Measurements from ENCODE around the gene RGPD5. TPM values are rescaled to one million over a fixed set of nuclear protein-coding genes. Genes with fewer than 3 reads are reported as not detected.
"Not testable (repeated sequence)": the region's sequence is repeated elsewhere in the genome, so short reads cannot be mapped to it uniquely, and the experiment has no call there.

RGPD5 gene
- 43.4 TPM for total RNA-seq
- polyA plus RNA-seq (ENCODE audit: insufficient read depth, low read depth, low replicate concordance): 0.60 TPM
- long read RNA-seq, donor 1, full-length matches to known transcripts: 1 of 1 reads
- long read RNA-seq, donor 1, partial matches to known transcripts: 0 of 1 reads
- long read RNA-seq, donor 1, other reads (novel, unspliced or antisense): 0 of 1 reads
- long read RNA-seq, donor 2: 0 reads
- long read RNA-seq, donor 3, partial matches to known transcripts: 9 of 9 reads
- long read RNA-seq, donor 3, other reads (novel, unspliced or antisense): 0 of 9 reads
- long read RNA-seq, donor 4: 0 reads
- long read RNA-seq, donor 5: 0 reads
- long read RNA-seq, donor 6: 0 reads
- long read RNA-seq, donor 7, partial matches to known transcripts: 1 of 3 reads
- long read RNA-seq, donor 7, other reads (novel, unspliced or antisense): 2 of 3 reads
- long read RNA-seq, donor 8: 0 reads
- long read RNA-seq, donor 9: 0 reads
- long read RNA-seq, donor 10: 0 reads

DNA sequence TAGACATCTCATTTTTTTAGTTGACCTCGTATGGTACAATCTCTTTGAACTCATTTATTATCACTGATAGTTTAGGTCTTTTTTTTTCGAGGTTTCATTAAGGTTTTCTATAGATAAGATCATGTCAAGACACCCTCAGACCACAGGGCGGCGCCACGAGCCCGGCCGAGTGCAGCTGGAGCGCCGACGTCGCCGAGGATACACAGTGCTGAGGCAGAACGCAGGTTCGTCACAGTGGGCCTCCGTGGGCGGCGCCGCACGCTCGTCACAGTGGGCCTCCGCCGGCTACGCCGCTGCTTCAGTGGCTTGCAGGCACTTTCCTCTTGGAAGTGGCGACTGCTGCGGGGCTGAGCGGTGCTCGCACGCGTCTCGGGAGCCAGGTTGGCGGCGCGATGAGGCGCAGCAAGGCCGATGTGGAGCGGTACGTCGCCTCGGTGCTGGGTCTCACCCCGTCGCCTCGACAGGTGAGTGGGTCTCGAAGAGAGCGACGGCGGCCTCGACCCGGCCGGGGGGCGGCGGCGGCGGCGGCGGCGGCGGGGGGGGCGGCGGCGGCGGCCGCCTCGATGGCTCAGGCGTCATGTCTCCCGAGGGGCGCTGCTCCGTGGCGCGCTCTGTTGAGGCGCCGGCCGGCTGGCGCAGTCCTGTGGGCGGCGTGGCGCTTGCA, at the start of gene RGPD5:
Gene RGPD5, plus strand, starts transcription at position 232 of the 664 bp plus-strand sequence. Its CDS starts 161 bp downstream, at position 393.
- intact Hi-C loops (cut with DNase I); H3K4me1 ChIP-seq (ENCODE audit: control insufficient read depth in 2 of 3, insufficient read depth in 2 of 3, low read depth in 1 of 3, low read length in 3 of 3); DNase-seq; FAIRE-seq; H3K27me3 ChIP-seq (ENCODE audit: control insufficient read depth, insufficient read depth, low read length); H3K9me3 ChIP-seq (ENCODE audit: control insufficient read depth in 2 of 3, insufficient read depth in 1 of 3, low read length in 3 of 3); H3K36me3 ChIP-seq (ENCODE audit: control insufficient read depth in 2 of 3, insufficient read depth in 3 of 3, low read length in 3 of 3); H3K9ac ChIP-seq (ENCODE audit: low read length in 3 of 3); H3K27ac ChIP-seq (ENCODE audit: low read depth in 2 of 2, low read length in 2 of 2); H3K4me3 ChIP-seq (ENCODE audit: low read length in 3 of 3): not testable (repeated sequence)

DNA sequence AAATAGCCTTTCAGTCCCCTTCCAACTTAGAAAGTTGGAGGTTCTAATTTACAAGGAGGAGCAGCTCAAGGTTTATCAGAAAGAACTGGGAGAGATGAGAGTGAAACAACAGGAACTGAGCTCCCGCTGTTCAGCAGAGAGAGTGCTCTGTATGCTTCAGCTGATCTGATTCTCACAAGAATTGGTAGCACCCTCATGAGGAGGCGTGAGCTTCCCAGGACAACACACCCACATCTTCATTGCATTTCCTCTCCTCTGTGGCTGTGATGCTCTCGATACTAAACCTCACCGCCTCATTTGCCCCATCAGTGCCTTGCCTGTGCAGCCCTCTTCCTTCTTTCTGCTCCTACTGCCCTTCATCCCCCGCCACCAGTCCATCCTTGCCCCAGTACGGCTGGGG, 42.5 kb upstream of the RGPD5 start:
- H3K9me3 ChIP-seq (ENCODE audit: control insufficient read depth in 2 of 3, insufficient read depth in 1 of 3, low read length in 3 of 3); H3K27ac ChIP-seq (ENCODE audit: low read depth in 2 of 2, low read length in 2 of 2); H3K36me3 ChIP-seq (ENCODE audit: control insufficient read depth in 2 of 3, insufficient read depth in 3 of 3, low read length in 3 of 3); DNase-seq; intact Hi-C loops (cut with DNase I); H3K9ac ChIP-seq (ENCODE audit: low read length in 3 of 3); H3K4me3 ChIP-seq (ENCODE audit: low read length in 3 of 3); FAIRE-seq; H3K4me1 ChIP-seq (ENCODE audit: control insufficient read depth in 2 of 3, insufficient read depth in 2 of 3, low read depth in 1 of 3, low read length in 3 of 3); H3K27me3 ChIP-seq (ENCODE audit: control insufficient read depth, insufficient read depth, low read length): not testable (repeated sequence)

DNA sequence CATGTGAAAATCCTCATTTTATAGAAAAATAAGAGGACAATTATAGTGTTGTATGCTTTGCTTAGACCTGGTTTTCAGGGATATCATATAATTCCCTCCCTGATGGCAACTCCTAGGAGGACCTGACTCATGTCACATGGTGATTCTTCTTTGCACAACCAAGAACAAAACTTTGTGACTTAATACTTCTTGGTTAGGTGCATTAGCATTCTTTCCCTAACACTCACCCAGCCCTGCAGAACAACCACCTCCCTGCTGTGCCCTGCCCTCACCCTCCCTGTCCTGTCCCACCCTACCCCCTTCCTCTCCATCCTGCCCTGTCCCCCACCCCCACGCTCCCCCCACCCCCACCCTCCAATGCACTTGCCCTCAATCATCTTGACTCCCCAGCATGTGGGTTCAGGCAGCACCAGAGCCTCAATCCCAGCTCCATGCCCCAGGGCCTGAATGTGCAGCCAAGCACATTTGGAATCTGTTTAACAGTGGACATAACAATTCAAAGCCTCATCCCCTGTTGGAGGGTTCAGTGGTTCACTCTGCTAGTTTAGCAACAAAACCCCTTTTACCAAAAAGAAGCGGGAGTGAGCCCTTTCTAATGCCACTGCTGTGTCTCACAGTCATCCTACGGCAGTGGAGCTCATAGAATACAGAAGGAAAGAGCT, 36.8 kb upstream of the RGPD5 start:
- DNase-seq; H3K4me1 ChIP-seq (ENCODE audit: control insufficient read depth in 2 of 3, insufficient read depth in 2 of 3, low read depth in 1 of 3, low read length in 3 of 3); H3K36me3 ChIP-seq (ENCODE audit: control insufficient read depth in 2 of 3, insufficient read depth in 3 of 3, low read length in 3 of 3); H3K9ac ChIP-seq (ENCODE audit: low read length in 3 of 3); H3K27ac ChIP-seq (ENCODE audit: low read depth in 2 of 2, low read length in 2 of 2); intact Hi-C loops (cut with DNase I); H3K4me3 ChIP-seq (ENCODE audit: low read length in 3 of 3); H3K27me3 ChIP-seq (ENCODE audit: control insufficient read depth, insufficient read depth, low read length); H3K9me3 ChIP-seq (ENCODE audit: control insufficient read depth in 2 of 3, insufficient read depth in 1 of 3, low read length in 3 of 3); FAIRE-seq: not testable (repeated sequence)

DNA sequence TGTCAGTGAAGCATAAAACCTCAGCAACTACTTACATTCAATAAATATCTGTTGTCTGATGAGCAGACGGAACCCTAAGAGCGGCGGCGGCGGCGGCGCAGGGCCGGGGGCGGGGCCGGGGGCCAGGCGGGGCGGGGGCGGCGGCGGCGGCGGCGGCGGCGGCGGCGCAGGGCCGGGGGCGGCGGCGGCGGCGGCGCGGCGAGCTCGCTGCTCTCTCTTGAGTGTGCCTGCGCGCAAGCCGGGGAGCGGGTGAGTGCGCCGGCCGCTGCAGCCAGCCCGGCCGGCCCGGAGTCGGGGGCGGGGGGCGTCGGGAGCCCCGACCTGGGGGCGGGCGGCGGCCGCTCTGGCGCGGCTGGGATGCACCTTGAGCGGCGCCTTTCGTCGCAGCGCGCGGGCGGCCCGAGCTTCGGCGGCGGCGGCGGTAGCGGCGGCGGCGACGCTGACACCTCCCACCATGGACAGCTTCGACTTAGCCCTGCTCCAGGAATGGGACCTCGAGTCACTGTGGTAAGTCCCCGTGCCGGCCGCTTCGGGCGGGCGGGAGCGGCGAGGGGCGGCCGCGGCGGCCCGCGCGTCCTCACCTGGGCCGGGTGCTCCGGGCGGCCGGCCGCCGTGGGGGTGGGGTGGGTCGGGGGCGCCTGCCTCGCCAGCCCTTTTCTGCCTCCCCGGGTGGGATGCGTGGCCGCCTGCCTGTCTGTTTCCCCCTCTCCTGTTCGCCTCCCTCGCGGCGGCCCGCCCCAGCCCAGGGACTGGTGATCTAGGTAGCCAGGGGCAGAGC, 33.7 kb upstream of the RGPD5 start:
- intact Hi-C loops (cut with DNase I); H3K36me3 ChIP-seq (ENCODE audit: control insufficient read depth in 2 of 3, insufficient read depth in 3 of 3, low read length in 3 of 3); H3K27ac ChIP-seq (ENCODE audit: low read depth in 2 of 2, low read length in 2 of 2); H3K9me3 ChIP-seq (ENCODE audit: control insufficient read depth in 2 of 3, insufficient read depth in 1 of 3, low read length in 3 of 3); H3K9ac ChIP-seq (ENCODE audit: low read length in 3 of 3); H3K4me1 ChIP-seq (ENCODE audit: control insufficient read depth in 2 of 3, insufficient read depth in 2 of 3, low read depth in 1 of 3, low read length in 3 of 3); H3K27me3 ChIP-seq (ENCODE audit: control insufficient read depth, insufficient read depth, low read length); DNase-seq; FAIRE-seq; H3K4me3 ChIP-seq (ENCODE audit: low read length in 3 of 3): not testable (repeated sequence)

DNA sequence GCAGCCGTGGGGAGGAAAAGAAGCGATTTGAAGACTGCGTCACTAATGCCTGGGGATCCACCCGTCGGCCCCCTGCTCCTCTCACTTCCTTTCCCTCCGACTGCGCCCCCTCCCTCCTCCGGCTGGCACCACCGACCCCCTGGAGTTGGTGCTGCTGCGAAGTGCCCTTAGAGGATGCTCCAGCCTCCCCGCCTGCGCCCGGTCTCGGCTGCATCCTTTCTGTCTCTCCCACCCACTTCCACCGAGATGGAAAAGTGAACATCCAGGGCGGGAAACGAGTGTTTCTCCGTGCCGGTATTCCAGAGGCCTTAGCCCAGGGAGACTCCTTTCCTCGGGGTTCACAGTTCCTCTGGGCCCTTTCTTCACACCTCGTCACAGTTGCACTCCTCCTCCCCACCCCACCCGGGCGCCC, 33.1 kb upstream of the RGPD5 start:
- H3K27me3 ChIP-seq (ENCODE audit: control insufficient read depth, insufficient read depth, low read length); intact Hi-C loops (cut with DNase I); H3K4me1 ChIP-seq (ENCODE audit: control insufficient read depth in 2 of 3, insufficient read depth in 2 of 3, low read depth in 1 of 3, low read length in 3 of 3); H3K4me3 ChIP-seq (ENCODE audit: low read length in 3 of 3); DNase-seq; FAIRE-seq; H3K9me3 ChIP-seq (ENCODE audit: control insufficient read depth in 2 of 3, insufficient read depth in 1 of 3, low read length in 3 of 3); H3K9ac ChIP-seq (ENCODE audit: low read length in 3 of 3); H3K36me3 ChIP-seq (ENCODE audit: control insufficient read depth in 2 of 3, insufficient read depth in 3 of 3, low read length in 3 of 3); H3K27ac ChIP-seq (ENCODE audit: low read depth in 2 of 2, low read length in 2 of 2): not testable (repeated sequence)

DNA sequence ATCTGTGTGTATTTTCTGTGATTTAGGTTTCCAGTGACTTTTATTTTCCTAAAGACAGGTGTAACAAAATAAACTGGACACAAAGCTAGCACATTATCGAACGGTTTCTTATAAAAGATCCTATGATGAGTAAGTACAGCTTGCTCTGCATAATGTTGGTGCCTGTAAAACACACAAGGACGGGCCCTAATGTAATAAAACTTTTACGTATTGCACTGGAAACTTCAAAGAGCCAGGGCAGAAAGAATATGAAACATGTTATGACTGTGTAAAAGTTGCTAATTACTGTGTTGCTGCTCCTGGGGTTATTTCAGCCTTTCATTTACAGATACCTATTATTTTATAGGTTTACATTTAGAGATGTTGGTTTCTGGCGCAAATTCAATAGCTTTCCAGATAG, 32.1 kb upstream of the RGPD5 start:
- FAIRE-seq; DNase-seq; H3K9me3 ChIP-seq (ENCODE audit: control insufficient read depth in 2 of 3, insufficient read depth in 1 of 3, low read length in 3 of 3); H3K4me3 ChIP-seq (ENCODE audit: low read length in 3 of 3); intact Hi-C loops (cut with DNase I); H3K9ac ChIP-seq (ENCODE audit: low read length in 3 of 3); H3K27me3 ChIP-seq (ENCODE audit: control insufficient read depth, insufficient read depth, low read length); H3K27ac ChIP-seq (ENCODE audit: low read depth in 2 of 2, low read length in 2 of 2); H3K36me3 ChIP-seq (ENCODE audit: control insufficient read depth in 2 of 3, insufficient read depth in 3 of 3, low read length in 3 of 3); H3K4me1 ChIP-seq (ENCODE audit: control insufficient read depth in 2 of 3, insufficient read depth in 2 of 3, low read depth in 1 of 3, low read length in 3 of 3): not testable (repeated sequence)

DNA sequence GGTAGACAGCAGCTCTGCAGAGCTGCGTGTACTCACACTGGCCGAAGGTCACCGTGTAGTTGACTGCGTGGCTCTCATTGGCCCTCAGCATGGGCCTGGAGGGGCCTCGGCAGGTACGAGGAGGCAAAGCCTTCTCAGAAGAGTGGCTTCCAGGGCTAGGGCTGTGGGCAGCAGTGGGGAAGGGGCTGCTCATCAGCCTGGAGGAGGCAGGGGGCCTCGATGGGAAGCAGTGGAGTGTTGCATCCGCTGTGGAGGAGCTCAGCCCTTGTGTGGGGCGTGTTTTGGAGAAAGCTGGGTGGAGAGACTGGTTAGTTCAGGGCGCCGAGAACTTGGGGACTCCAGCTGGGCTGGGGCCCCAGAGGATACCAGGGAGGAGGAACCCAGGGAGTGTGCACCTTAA, 28.0 kb upstream of the RGPD5 start:
- DNase-seq; H3K36me3 ChIP-seq (ENCODE audit: control insufficient read depth in 2 of 3, insufficient read depth in 3 of 3, low read length in 3 of 3); H3K27me3 ChIP-seq (ENCODE audit: control insufficient read depth, insufficient read depth, low read length); H3K9ac ChIP-seq (ENCODE audit: low read length in 3 of 3); H3K27ac ChIP-seq (ENCODE audit: low read depth in 2 of 2, low read length in 2 of 2); H3K4me3 ChIP-seq (ENCODE audit: low read length in 3 of 3); intact Hi-C loops (cut with DNase I); H3K4me1 ChIP-seq (ENCODE audit: control insufficient read depth in 2 of 3, insufficient read depth in 2 of 3, low read depth in 1 of 3, low read length in 3 of 3); H3K9me3 ChIP-seq (ENCODE audit: control insufficient read depth in 2 of 3, insufficient read depth in 1 of 3, low read length in 3 of 3); FAIRE-seq: not testable (repeated sequence)
